Thoracic aorta (tissue), 2 donors: ENCODE data around the gene PARD3. TPM values are rescaled to one million over a fixed set of nuclear protein-coding genes. Genes with fewer than 3 reads are reported as not detected.

Experiments
- ATAC-seq: fragments of 150-250 bp; one replicate; pipeline ENCODE4 v1.8.0; 2017; ENCODE audit warnings: low read depth; ENCODE audit not compliant: insufficient number of reproducible peaks, low FRiP score
- DNase-seq: peaks from one replicate; pipeline ENCODE4 v3.0.0-alpha.2; 2020; ENCODE audit warnings: low spot score
- H3K27ac ChIP-seq, 2 donors: fragments of 200-600 bp; sonication (generic); 1 replicate in 1 of 2; 2 replicates in 1 of 2; pipeline ENCODE4 v1.5.1; 2016; ENCODE audit warnings: mild to moderate bottlenecking in 2 of 2, moderate library complexity in 2 of 2
- H3K27me3 ChIP-seq: fragments of 200-600 bp; sonication (generic); replicated peaks from 2 replicates; pipeline ENCODE4 v1.6.0; 2016; ENCODE audit warnings: mild to moderate bottlenecking; ENCODE audit not compliant: insufficient read depth
- H3K36me3 ChIP-seq: fragments of 200-600 bp; sonication (generic); one replicate; pipeline ENCODE4 v1.5.1; 2016
- H3K4me1 ChIP-seq, 2 donors: fragments of 200-600 bp; sonication (generic); 1 replicate in 1 of 2; 2 replicates in 1 of 2; pipeline versions ENCODE4 v1.5.1 to v1.6.0; 2016; ENCODE audit warnings: low read depth in 2 of 2, mild to moderate bottlenecking in 1 of 2; ENCODE audit not compliant: control insufficient read depth in 1 of 2
- H3K4me3 ChIP-seq: fragments of 200-600 bp; sonication (generic); 2 replicates; pipeline ENCODE4 v1.5.1; 2016; ENCODE audit warnings: mild to moderate bottlenecking
- H3K9me3 ChIP-seq: fragments of 200-600 bp; sonication (generic); 2 replicates; pipeline ENCODE4 v1.5.1; 2016
- total RNA-seq, 2 donors: library from RNA; depleted of rRNA; stranded (reverse); fragments of >200 nt; gene quantifications; one replicate each; pipeline versions ENCODE4 v1.1.0 to v1.2.3, GENCODE V29; 2016
- TF ChIP-seq, protein P1 (sequence below): fragments of 200-600 bp; sonication (generic); IDR thresholded peaks from one replicate; pipeline ENCODE4 v1.5.1; 2019; ENCODE audit warnings: antibody characterized with exemption

The PARD3 gene
- total RNA-seq, 2 donors from 2014 or later = 16.7 to 34.5 TPM

DNA sequence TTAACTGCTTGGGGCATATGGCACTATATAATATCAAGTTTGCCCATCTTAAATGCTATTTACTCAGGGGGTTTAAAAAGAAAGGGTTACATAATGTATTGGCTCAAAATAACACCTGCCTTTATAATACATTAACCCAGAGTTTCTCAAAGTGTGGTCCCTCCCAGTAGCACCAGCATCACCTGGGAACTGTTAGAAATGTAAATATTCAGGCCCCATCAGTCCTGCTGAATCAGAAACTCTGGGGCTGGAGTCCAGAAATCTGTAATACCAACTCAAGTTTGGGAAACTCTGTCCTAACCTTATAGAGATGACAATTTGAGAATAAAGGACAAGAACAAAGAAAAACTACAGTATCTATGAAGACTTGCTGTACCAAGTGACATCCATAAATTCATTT, 270.7 kb downstream of the PARD3 start:
- TF ChIP-seq, protein P1, sequence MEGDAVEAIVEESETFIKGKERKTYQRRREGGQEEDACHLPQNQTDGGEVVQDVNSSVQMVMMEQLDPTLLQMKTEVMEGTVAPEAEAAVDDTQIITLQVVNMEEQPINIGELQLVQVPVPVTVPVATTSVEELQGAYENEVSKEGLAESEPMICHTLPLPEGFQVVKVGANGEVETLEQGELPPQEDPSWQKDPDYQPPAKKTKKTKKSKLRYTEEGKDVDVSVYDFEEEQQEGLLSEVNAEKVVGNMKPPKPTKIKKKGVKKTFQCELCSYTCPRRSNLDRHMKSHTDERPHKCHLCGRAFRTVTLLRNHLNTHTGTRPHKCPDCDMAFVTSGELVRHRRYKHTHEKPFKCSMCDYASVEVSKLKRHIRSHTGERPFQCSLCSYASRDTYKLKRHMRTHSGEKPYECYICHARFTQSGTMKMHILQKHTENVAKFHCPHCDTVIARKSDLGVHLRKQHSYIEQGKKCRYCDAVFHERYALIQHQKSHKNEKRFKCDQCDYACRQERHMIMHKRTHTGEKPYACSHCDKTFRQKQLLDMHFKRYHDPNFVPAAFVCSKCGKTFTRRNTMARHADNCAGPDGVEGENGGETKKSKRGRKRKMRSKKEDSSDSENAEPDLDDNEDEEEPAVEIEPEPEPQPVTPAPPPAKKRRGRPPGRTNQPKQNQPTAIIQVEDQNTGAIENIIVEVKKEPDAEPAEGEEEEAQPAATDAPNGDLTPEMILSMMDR = no peak
- no peaks in the 10 kb centered on the region for H3K9me3 ChIP-seq
- H3K27me3 ChIP-seq = no peaks in the 10 kb centered on the region
- no peak for ATAC-seq
- DNase-seq = no peak
- H3K4me3 ChIP-seq = no peak overlapping the region
- no peaks in the 10 kb centered on the region for H3K36me3 ChIP-seq
- peaks cover 5 to 9% of the 10 kb centered on the region in 2 donors for H3K4me1 ChIP-seq
- H3K27ac ChIP-seq = no peak overlapping the region

DNA sequence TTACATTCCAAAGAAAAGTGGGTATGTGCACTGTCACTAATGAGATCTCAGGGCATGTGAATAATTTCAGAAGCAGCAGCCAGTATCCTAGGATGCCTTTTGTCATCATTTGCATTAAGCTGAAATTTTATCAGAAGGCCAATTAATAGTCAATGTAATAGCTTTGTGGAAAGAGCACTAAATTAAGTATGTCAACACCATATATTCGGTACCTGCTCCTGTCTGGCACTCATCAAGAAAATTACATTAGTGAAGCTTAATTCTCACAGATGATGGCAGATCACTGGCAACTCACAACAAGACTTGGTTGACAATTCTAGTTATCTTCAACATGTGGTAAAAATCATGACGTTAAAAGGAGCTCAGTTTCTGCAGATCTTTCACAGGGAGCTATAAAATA, 271.4 kb downstream of the PARD3 start:
- peaks cover 5 to 11% of the 10 kb centered on the region in 2 donors for H3K4me1 ChIP-seq
- ATAC-seq (no peak), DNase-seq (no peak)
- no peak overlapping the region for H3K4me3 ChIP-seq
- no peaks in the 10 kb centered on the region for H3K9me3 ChIP-seq
- H3K27me3 ChIP-seq = no peaks in the 10 kb centered on the region
- H3K36me3 ChIP-seq = no peaks in the 10 kb centered on the region
- no peak overlapping the region for H3K27ac ChIP-seq
- TF ChIP-seq, protein P1 = no peak

DNA sequence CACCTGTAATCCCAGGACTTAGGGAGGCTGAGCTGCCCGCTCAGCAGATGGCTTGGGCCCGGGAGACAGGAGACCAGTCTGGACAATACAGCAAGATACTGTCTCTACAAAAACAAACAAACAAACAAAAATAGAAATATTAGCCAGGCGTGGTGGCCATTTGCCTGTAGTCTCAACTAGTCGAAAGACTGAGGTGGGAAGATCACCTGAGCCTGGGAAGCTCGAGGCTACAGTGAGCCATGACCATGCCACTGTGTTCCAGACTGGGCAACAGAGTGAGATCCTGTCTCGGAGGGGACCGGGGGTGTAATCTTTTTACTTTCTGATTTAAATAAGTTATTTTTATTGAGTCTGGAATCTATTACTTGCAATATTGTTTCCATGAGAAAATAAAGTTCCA, 274.6 kb downstream of the PARD3 start:
- DNase-seq (no peak), ATAC-seq (no peak)
- Histone ChIP-seq H3K4me3 (no peak overlapping the region), H3K27ac (no peak overlapping the region), H3K9me3 (no peaks in the 10 kb centered on the region), H3K27me3 (no peaks in the 10 kb centered on the region), H3K4me1 (peaks cover 6 to 19% of the 10 kb centered on the region in 2 donors), H3K36me3 (no peaks in the 10 kb centered on the region)
- TF ChIP-seq, protein P1 = no peak

- no peaks in the 10 kb centered on the region for H3K36me3 ChIP-seq
- H3K27me3 ChIP-seq = no peaks in the 10 kb centered on the region
- no peaks in the 10 kb centered on the region for H3K9me3 ChIP-seq
- ATAC-seq = no peak
- H3K27ac ChIP-seq = no peak overlapping the region
- peaks cover 6 to 20% of the 10 kb centered on the region in 2 donors for H3K4me1 ChIP-seq
- no peak overlapping the region for H3K4me3 ChIP-seq
- TF ChIP-seq, protein P1 = no peak
- no peak for DNase-seq
These were observed 275.4 kb downstream of the PARD3 start for GRCh38 chr10:34539533-34540315.

GRCh38 chr10:34538281-34538829, 276.7 kb downstream of the PARD3 start:
- ATAC-seq = no peak
- Histone ChIP-seq H3K27me3 (no peaks in the 10 kb centered on the region), H3K4me3 (peak overlapping the region; percentile 41), H3K36me3 (no peaks in the 10 kb centered on the region), H3K9me3 (no peaks in the 10 kb centered on the region), H3K27ac (no peak overlapping the region), H3K4me1 (peaks cover 6 to 20% of the 10 kb centered on the region in 2 donors)
- TF ChIP-seq, protein P1 = no peak
- no peak for DNase-seq
